GF-D8 (cell line): ENCODE results near the gene BBS9.
"Not testable (repeated sequence)": the region's sequence is repeated elsewhere in the genome, so short reads cannot be mapped to it uniquely, and the experiment has no call there.

ENCODE experiments used
- DNase-seq: peaks from one replicate; lab custom pipeline; 2025; lab: John Stamatoyannopoulos, UW

Gene BBS9

DNA sequence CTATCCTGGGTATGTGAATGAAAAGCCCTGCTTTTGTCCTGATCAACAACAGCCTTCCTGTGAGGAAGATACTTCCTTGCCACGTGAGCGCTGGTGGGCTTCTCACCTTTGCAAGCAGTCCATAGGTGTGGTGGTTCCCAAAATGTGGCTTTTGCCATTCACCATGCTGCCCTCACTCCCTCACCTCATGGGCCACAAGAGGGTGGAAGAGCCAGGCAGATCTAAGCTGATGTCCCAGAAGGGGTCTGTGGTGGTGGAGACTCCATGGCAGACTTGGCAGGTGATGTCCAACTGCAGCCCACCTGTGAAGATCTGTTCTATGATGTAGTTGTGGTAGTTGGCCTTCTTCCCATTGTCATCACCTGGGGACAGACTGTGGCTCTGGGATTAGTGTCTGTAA, 147.4 kb downstream of the BBS9 start:
- DNase-seq = no peak

DNA sequence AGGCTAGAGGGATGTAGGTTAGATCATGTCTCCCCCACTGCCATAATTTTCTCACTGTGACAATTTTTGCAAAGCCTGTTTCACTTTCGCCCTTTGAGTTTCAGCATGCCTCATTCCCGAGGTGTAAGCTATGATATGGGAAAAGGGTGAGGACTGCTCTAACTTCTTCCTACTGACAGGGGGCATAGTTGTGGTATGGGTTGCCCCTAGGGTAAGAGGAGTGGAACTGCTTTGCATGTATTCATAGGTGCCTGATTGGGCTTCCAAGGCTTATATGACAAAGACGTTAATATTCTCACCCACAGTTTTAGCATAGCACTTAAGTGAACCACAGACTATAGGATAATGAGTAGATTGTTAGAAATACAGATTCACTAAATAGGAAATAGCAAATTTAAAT, 148.7 kb downstream of the BBS9 start:
- DNase-seq = no peak

DNA sequence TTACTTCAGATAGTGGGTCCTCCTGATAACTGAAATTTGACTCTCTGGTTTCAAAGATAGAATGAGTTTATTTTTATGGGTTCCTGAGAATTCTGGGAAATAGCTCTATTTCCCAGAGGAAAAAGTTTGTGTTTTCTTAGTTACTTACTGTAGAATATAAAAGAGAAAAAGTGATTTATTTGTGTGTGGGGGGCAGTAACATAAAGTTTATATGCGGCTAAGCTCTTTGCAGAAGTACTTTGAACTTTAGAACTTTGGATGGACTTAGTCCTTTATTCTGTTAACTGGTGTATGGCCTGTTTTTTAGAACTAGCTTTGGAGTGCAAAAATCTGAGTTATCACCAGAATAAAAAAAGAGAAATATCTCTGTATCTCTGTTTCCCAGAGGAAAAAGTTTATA, 157.1 kb downstream of the BBS9 start:
- DNase-seq = no peak

DNA sequence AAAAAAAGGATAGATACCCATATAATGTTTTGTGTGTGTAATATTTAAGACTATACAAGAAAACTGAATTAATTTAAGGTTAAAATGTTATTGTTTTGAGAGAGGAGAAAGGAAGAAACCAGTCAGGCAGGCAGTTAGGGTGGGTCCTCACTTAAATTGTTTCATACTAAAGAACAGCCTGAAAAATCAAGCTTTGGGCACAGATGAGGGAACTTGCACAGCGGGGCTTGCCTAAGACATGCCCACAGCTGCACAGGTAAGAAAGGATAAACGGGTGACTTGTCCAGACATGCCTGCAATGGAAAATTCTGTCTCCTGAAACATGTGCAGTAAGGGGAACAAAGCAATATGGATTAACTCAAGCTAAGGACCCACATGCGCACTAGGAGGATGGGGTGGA, 158.4 kb downstream of the BBS9 start:
- no peak for DNase-seq

DNA sequence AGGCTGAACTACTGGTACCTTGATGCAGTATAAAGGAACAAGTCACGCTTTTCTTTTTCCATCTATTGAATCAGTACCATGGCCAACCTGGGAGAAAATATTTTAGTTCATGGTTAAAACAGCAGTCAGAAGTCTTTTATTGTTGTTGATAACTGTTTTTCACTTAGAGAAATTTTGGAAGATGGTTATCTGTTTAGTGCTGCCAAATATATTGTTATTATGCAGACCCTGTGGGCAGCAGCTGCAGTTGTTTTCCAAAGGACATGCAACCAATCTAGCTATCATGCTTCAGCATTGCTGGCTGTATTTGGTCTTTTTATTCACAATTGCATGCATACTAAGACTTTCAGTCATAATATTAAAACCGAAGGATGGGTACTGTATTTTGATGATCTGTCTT, 169.5 kb downstream of the BBS9 start:
- DNase-seq = no peak

DNA sequence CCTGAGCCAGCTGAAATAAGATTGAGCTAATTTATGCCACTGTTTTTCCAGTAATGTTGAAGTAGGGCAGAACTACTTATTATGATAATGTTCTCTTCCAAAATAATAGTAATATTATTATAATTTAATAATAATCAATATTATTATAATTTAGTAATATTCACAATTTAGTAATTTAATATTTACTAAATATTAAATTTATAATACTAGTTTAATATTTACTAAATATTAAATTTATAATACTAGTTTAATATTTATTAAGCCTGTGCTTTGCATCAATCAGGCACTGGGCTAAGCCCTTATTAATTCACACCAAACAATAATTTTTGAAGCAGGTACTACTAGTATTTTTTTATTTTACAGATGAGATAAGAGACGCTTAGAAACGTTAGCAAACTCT, 170.1 kb downstream of the BBS9 start:
- no peak for DNase-seq

DNA sequence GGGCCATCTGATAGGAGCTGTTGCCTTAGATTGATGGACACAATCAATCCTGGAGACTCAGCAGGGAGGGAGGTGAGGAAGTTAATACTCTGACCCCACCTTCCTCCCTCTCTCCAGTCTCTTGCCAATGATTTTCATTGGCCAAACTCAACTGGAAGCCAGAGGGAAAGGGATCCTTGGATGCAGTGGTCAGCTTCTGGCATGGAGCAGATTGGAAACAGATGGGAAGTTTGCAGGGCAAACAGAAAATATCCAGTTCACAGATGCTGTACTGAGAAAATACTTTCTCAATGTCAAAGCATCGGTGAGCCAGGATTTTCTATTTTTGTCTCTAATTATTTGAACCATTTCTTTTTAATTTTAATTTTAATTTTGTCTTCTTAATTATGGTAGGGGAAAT, 170.8 kb downstream of the BBS9 start:
- DNase-seq = no peak

DNA sequence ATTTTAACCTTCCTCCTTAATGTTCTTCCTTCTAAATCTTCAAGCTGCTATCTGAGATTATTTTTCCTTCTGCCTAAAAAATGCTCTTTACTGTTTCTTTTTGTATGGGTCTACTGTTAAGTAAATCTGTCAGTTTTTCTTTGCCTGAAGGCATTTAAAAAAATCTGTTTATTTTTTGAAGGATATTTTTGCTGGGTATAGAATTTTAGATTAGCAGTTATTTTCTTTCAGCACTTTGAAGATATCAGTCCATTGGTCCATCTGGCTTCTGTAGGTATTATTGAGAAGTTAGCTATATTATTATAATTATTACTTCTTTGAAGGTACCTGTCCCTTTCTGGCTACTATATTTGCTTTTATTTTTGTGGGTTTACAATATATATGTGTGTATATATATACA, 171.4 kb downstream of the BBS9 start:
- DNase-seq = no peak

DNA sequence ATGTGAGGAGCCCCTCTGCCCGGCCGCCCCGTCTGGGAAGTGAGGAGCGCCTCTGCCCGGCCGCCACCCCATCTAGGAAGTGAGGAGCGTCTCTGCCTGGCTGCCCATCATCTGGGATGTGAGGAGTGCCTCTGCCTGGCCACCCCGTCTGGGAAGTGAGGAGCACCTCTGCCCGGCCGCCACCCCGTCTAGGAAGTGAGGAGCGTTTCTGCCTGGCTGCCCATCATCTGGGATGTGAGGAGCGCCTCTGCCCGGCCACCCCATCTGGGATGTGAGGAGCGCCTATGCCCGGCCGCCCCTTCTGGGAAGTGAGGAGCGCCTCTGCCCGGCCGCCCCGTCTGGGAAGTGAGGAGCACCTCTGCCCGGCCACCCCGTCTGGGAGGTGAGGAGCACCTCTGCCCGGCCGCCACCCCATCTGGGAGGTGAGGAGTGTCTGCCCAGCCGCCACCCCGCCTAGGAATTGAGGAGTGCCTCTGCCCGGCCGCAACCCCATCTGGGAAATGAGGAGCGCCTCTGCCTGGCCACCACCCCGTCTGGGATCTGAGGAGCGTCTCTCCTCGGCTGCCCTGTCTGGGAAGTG, 174.7 kb downstream of the BBS9 start:
- DNase-seq = not testable (repeated sequence)

DNA sequence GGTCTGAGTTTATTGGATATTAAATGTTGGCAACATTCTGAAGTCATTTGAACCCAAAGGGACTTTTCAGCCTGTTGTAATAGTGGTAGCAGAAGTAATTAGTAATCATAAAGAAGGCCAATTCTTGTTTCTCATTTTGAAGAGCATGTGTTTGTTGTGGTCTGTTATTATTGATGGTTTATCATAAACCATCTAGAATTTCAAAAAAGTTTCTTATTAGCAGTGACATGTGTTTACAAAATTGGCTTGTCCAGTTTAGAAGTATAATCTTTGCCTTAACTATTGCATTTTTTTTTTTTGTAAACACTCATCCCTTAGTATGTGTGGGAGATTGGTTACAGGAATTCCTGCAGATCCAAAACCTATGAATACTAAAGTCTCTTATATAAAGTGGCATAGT, 177.8 kb downstream of the BBS9 start:
- DNase-seq = no peak

DNA sequence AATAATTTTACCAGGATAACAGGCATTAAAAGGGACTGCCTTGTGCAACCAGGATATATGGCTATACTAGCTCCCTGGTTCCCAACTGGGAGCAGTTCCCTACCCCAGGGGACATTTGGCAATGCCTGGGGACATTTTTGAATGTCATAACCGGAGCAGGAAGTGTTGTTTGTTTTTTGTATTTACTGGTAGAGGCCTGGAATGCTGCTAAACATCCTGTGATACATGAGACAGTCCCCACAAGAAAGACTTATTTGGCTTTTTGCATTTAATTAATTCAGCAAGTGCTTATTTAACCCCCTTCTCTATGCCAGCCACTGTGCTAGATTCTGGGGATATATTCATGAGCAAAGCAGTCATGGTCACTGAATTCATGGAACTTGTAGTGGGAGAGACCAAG, 181.2 kb downstream of the BBS9 start:
- no peak for DNase-seq

DNA sequence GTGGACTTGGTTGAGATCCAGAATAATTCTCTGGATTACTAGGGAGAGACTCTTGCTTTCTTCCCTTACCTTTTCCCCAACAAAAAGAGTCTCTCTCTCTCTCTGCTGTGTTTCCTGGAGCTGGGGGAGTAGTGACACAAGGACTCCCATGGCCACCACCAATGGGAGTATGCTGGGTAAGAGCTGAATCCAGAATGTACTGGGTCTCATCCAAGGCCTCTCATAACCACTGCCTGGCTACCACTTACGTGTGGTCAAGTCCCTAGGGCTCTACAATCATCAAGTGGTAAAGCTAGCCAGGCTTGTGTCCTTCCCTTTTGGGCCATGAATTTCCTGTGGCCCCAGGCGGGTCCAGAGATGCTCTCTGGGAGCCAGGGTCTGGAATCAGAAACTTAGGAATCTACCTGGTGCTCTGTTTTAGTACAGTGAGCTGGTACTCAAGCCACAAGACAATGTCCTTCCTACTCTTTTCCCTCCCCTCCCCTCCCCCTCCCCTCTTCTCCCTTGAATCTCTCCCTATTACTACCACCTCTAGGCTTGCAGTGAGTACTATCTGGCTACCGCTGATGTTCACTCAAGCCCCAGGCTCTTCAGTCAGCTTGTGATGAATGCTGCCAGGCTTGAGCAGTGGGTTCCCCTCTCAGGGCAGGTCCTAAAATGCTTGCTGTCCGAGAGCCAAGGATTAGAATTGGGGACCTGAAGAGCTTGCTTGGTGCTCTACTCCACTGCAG, 196.6 kb downstream of the BBS9 start:
- DNase-seq = no peak

DNA sequence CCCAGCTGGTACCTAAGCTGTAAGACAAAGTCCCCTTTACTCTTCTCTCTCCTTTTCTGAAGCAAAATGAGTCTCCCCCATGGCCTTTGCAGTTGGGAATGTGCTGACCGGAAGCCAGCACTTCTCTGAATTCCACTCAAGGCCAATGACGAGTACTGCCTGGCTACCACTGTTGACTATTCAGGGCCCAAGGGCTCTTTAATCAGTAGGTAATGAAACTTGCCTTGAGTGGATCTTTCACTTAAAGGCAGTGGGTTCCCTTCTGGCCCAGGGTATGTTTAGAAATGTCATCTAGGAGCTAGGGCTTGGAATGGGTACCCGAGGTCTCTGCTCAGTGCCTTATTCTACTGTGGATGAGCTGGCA, 197.1 kb downstream of the BBS9 start:
- DNase-seq = no peak

DNA sequence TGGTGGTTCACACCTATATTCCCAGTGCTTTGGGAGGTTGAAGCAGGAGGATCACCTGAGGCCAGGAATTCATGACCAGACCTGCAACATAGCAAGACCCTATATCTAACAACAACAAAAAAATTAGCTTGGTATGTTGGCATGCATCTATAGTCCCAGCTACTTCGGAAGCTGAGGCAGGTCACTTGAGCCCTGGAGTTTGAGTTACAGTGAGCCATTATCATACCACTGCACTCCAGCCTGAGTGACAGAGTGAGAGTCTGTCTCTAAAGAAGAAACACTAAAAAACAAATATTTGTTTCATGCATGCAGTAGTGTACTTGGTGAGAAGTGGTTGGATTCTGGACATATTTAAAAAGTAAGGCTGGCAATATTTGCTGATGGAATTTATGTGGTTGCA, 198.1 kb downstream of the BBS9 start:
- DNase-seq = no peak

DNA sequence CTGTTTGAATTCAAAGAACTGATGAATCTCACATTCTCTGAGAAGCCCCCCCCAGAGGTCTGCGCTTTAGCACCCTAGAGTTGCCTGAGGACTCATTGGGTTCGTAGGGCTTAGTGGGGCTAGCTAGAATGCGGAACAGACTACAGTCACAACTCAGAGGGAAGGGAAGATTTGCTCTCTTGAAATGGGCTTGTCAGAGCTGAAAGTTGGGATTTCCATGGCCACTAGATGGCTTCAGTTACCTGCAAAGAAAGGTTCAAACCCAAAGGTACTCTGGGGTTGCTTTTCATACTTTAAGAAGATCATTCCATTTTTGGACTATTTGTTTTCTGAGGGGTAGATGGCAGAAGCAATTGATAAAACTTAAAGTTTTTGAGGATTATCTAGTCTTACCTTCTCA, 205.0 kb downstream of the BBS9 start:
- DNase-seq = no peak

DNA sequence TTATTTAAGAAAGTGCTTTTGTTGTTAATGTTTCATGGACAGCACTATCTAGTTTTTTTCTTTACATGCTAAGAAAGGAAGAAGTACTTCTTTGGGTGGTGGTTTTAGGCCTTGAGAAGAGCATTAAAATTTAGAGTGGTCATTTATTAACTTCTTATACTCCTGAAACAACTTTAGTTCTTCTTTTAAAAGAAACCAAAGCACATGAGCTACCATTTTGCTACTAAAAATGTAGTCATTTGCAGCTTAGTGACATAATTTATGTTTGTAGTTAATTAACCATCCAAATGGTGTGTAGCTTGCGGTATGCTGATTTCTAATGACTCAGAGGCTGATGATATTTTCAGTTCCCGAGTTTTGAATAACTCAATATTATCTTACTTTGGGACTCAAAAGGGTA, 207.5 kb downstream of the BBS9 start:
- DNase-seq = no peak

DNA sequence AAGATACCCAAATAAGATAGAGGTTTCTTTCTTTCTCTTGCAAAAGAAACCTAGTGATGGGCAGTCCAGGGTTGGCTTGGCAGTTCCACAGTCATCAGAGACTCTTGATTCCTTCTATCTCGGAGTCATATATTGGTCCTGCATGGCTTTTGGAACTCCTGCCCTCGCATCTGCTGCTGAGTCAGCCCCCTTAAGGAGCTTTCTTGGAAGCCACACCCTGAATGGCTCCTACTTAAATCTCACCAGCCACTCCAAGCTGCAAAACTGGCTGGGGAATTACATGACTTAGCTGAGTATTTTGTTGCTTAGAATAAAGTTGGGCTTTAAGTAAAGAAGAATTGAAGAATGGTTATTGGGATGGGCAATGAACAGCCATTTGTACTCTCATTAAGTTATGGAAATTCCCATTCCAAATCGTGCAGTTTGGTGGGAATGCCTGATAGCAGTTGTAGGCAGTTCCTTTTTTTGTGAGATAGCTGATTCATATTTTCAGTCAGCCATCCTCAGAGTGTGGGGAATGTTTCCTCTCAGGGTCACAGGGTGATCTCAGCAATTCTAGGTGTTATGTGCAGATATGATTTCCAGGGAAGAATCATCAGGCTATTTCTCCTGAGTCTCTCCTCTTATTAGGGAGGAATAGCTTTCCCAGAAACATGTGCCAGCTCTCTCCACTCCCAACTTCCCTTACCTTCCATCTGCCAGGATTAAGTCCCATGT, 209.9 kb downstream of the BBS9 start:
- DNase-seq = no peak

DNA sequence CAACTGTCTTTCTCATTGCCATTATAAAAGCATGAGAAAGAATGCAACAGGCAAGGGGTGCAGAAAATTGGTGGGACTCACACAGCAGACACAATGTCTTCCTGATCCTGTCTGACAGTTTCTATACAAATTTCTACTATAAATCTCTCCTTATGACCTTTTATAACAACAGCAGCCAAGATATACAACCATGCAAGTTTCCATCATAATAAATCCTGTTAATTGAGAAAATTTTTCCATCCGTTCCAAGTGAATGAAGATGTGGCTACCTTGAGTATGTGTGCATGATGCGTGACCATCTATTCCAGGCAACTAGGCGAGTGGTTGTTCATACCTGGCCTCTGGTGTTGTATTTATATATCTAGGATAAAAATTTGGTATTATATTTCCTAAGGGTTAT, 216.7 kb downstream of the BBS9 start:
- no peak for DNase-seq

DNA sequence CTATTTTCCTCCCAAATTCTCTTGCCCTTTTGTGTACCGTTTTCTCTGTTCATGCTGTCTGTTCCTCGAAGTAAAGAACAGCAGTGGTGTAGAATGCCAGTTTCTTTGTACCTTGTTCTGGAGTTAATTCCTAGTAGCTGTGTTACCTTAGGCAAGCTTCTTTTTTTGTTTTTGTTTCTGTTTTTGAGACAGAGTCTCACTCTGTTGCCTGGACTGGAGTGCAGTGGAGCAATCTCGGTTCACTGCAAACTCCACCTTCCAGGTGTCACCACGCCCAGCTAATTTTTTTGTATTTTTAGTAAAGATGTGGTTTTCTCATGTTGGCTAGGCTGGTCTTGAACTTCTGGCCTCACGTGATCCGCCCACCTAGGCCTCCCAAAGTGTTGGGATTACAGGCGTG, 221.2 kb downstream of the BBS9 start:
- no peak for DNase-seq

DNA sequence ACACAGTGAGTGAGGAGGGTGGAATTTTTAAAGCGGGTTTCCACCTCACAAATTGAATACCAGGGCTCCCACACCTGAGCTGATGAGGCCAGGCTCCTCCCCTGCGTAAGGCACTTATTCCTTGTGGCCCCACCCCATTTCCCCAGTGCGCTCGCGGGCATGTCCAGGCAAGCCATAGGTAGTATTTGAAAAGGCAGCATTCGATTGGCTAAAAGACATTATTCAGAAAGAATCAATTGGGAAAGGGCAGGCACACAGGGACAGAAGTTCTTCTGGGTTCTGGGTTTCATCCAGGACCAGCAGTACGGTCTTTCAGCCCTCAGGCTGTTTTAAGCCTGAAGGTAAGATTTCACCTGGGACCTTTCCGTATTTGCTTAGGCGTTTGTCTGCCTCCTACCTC, 222.3 kb downstream of the BBS9 start:
- DNase-seq = no peak

DNA sequence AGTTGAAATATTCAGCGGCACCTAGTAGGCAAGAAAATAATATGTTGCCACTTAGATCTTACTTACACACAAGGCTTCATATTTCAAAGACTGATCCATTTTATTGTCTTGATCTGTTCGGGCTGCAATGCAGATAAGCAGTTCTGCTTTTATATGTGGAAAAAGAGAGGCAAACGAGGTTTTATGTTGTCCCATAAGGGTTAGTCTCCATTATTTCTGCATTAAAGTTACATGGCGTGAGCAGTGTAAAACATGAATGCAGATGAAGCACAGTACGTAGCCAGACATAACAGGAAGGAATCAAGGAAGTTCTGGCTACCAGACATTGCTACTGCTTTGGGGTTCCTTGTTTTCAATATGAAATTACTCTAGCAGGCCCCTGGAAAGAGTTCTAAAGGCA, 224.8 kb downstream of the BBS9 start:
- no peak for DNase-seq

DNA sequence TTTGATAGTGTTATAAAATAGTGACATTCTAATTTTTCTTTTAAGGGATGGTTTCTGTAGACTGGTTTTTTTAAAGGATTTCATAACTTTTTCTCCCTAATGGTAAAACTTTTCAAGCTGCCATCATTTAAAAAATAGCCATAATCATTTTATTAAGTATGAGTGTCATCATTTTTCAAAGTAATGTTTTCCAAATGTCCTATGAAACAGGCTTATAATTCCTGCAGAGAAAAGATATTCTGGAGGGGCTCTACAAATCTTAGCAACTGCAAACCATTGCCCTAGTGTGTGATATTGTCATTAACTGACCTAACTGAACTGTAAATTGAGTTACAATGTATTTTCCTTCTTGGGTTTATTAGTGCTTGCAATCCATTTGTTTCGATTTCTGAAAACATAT, 226.0 kb downstream of the BBS9 start:
- DNase-seq = no peak

DNA sequence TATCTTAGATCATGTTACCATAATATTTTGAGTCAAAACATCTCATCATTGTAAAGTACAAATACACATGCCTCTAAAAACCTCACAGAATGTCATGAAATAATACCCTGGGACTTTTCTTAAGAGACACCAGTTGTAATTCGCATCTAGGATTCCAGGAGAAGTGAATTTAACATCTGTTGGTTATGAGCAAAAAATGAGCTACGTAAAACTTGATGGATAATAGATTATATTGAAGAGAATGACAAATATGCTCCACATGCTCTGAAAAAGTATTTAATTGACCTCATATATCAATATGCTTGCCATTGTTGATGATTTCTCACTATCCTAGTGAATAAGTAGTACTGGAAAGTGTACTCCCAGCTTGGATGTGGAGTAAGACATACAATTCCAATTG, 227.0 kb downstream of the BBS9 start:
- no peak for DNase-seq

DNA sequence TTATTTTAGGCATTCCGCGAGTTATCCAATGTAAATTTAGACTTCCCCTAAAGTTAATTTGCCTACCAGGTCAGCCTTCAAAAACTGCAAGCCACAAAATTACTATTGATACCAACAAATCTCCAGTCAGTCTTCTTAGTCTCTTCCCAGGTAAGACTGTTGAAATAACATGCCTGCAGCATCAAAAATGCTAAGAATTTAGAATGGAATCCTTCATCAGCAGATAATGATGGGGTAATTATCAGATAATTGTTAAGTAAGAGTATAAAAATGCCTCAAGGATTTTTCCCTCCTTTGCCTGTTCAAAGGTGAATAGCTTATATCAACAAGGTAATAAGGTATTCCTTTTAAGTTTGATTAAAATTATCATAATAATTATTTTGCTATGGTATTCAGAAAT, 228.5 kb downstream of the BBS9 start:
- DNase-seq = no peak
